SU-DHL-6 (cell line): Measurements from ENCODE around the gene IRX3.

Experiments used
- H2AFZ ChIP-seq: fragments of 200-600 bp; sonication (generic); 2 replicates; pipeline ENCODE4 v1.6.1; 2014; ENCODE audit warnings: low read depth, mild to moderate bottlenecking, moderate library complexity, mixed read lengths, antibody characterized with exemption, low read length; ENCODE audit not compliant: severe bottlenecking
- H3F3A ChIP-seq: fragments of 200-600 bp; shearing (Covaris generic); 2 replicates; pipeline ENCODE4 v1.6.0; 2016; ENCODE audit warnings: antibody characterized with exemption, mild to moderate bottlenecking; ENCODE audit not compliant: insufficient read depth
- H3K27ac ChIP-seq: fragments of 200-600 bp; sonication (generic); 2 replicates; pipeline ENCODE4 v1.5.1; 2016; ENCODE audit warnings: low read depth, mild to moderate bottlenecking, low read length, moderate library complexity, mixed read lengths
- H3K27me3 ChIP-seq: fragments of 200-600 bp; sonication (generic), shearing (Covaris generic); 2 replicates; pipeline ENCODE4 v1.6.0; 2014; ENCODE audit warnings: mild to moderate bottlenecking, low read length
- H3K36me3 ChIP-seq: fragments of 200-600 bp; sonication (generic); 2 replicates; pipeline ENCODE4 v1.6.1; 2014; ENCODE audit warnings: mild to moderate bottlenecking, low read length, mixed read lengths
- H3K4me2 ChIP-seq: fragments of 300-600, 200-600 bp; shearing (Covaris generic), sonication (generic); 2 replicates; pipeline ENCODE4 v1.6.0; 2014; ENCODE audit warnings: low read length, low read depth, mild to moderate bottlenecking; ENCODE audit not compliant: poor library complexity, severe bottlenecking
- H3K4me3 ChIP-seq: fragments of 200-600 bp; sonication (generic); 2 replicates; pipeline ENCODE4 v1.5.1; 2014; ENCODE audit warnings: antibody characterized with exemption, low read length, mild to moderate bottlenecking, mixed read lengths; ENCODE audit not compliant: insufficient read depth, poor library complexity, severe bottlenecking
- H3K79me2 ChIP-seq: fragments of 200-600 bp; sonication (generic); 2 replicates; pipeline ENCODE4 v1.6.1; 2014; ENCODE audit warnings: mild to moderate bottlenecking, low read length, moderate library complexity; ENCODE audit not compliant: insufficient read depth
- H3K9ac ChIP-seq: fragments of 200-600 bp; sonication (generic); 2 replicates; pipeline ENCODE4 v1.7.0; 2014; ENCODE audit warnings: mild to moderate bottlenecking, low read length
- H3K9me2 ChIP-seq: fragments of 200-600 bp; sonication (generic); replicated peaks from 2 replicates; pipeline ENCODE4 v1.6.1; 2014; ENCODE audit warnings: low read length; ENCODE audit not compliant: insufficient read depth
- H3K9me3 ChIP-seq: fragments of 200-600 bp; sonication (generic); 2 replicates; pipeline ENCODE4 v1.6.1; 2014; ENCODE audit warnings: low read length, mixed read lengths; ENCODE audit not compliant: insufficient read depth
- H4K20me1 ChIP-seq: fragments of 200-600 bp; sonication (generic); 2 replicates; pipeline ENCODE4 v1.6.1; 2014; ENCODE audit warnings: low read depth, mild to moderate bottlenecking, antibody characterized with exemption, low read length, moderate library complexity, mixed read lengths
- CTCF ChIP-seq: fragments of 200-600 bp; sonication (generic); IDR thresholded peaks from one replicate; pipeline ENCODE4 v1.5.1; 2017; ENCODE audit warnings: antibody characterized with exemption, mild to moderate bottlenecking, low read length, moderate library complexity; ENCODE audit not compliant: insufficient read depth, poor library complexity, severe bottlenecking
- EZH2phosphoT487 ChIP-seq: fragments of 200-600 bp; sonication (generic), shearing (Covaris generic); conservative IDR thresholded peaks from 2 replicates; pipeline ENCODE4 v1.6.1; 2018; ENCODE audit warnings: mild to moderate bottlenecking, antibody characterized with exemption, low read length, moderate library complexity, mixed read lengths

Gene IRX3

GRCh38 chr16:54245788-54246453 is 40.7 kb downstream of the IRX3 start:
- H3K79me2 ChIP-seq: no peaks in the 10 kb centered on the region
- H3K9me2 ChIP-seq: no peaks in the 10 kb centered on the region
- 0 out of 2 replicates have a peak, but pooled peaks cover 4% of the 10 kb centered on the region for H3K27me3 ChIP-seq
- no peak overlapping the region for H3K4me2 ChIP-seq
- H3K36me3 ChIP-seq: no peaks in the 10 kb centered on the region
- no peaks in the 10 kb centered on the region for H3F3A ChIP-seq
- H4K20me1 ChIP-seq: no peaks in the 10 kb centered on the region
- H3K27ac ChIP-seq: no peak overlapping the region
- H3K4me3 ChIP-seq: no peak overlapping the region
- H2AFZ ChIP-seq: no peak overlapping the region
- no peak overlapping the region for H3K9ac ChIP-seq
- H3K9me3 ChIP-seq: no peaks in the 10 kb centered on the region
- TF ChIP-seq CTCF: no peak
- TF ChIP-seq EZH2phosphoT487: no peak

- Histone ChIP-seq H3K36me3 (no peaks in the 10 kb centered on the region), H3F3A (no peaks in the 10 kb centered on the region), H3K4me3 (no peak overlapping the region), H3K27ac (no peak overlapping the region), H3K9me2 (no peaks in the 10 kb centered on the region), H3K79me2 (no peaks in the 10 kb centered on the region), H3K4me2 (no peak overlapping the region), H3K9me3 (no peaks in the 10 kb centered on the region), H2AFZ (no peak overlapping the region), H4K20me1 (no peaks in the 10 kb centered on the region), H3K9ac (no peak overlapping the region), H3K27me3 (no peaks in the 10 kb centered on the region)
- TF ChIP-seq CTCF (no peak), EZH2phosphoT487 (no peak)
Observed at GRCh38 chr16:54244061-54244886, 42.3 kb downstream of the IRX3 start.

- no peak for TF ChIP-seq CTCF
- no peak for TF ChIP-seq EZH2phosphoT487
- Histone ChIP-seq H3K9me3 (no peaks in the 10 kb centered on the region), H2AFZ (no peak overlapping the region), H4K20me1 (no peaks in the 10 kb centered on the region), H3K9ac (no peak overlapping the region), H3K79me2 (no peaks in the 10 kb centered on the region), H3K36me3 (no peaks in the 10 kb centered on the region), H3K27me3 (no peaks in the 10 kb centered on the region), H3K9me2 (no peaks in the 10 kb centered on the region), H3K4me3 (no peak overlapping the region), H3F3A (no peaks in the 10 kb centered on the region), H3K4me2 (no peak overlapping the region), H3K27ac (no peak overlapping the region)
Observed at GRCh38 chr16:54243202-54243601, 43.4 kb downstream of the IRX3 start.
